Activated T-cell treated with anti-CD3 and anti-CD28 coated beads, Interleukin-2, amount 50 U/mL, for 48 hours (primary cell): ENCODE results near the gene PLAA.
A peak's percentile ranks its signal among the peaks of the same experiment; 100 is the strongest.
"Not testable (repeated sequence)": the region's sequence is repeated elsewhere in the genome, so short reads cannot be mapped to it uniquely, and the experiment has no call there.

Source experiments
- DNase-seq, 2 experiments: peaks; one replicate each; pipeline ENCODE4 v3.0.0-alpha.2; 2020

Gene PLAA

DNA sequence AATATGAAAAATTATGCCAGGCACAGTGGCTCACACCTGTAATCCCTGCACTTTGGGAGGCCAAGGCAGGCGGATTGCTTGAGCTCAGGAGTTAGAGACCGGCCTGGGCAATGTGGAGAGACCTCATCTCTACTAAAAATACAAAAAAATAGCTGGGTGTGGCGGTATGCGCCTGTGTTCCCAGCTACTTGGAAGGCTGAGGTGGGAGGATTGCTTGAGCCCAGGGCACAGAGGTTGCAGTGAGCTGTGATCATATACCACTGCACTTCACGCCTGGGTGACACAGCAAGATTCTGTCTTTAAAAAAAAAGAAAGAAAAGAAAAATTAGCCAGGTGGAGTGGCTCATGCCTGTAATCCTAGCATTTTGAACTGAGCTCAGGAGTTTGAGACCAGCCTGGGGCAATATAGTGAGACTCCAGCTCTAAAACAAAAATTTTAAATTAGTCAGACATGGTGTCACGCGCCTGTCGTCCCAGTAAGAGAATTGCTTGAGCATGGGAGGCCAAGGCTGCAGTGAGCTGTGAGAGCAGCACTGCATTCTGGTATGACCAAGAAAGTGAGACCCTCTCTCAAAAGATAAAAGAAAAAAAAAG, 18.0 kb downstream of the PLAA start:
- DNase-seq = no peak

DNA sequence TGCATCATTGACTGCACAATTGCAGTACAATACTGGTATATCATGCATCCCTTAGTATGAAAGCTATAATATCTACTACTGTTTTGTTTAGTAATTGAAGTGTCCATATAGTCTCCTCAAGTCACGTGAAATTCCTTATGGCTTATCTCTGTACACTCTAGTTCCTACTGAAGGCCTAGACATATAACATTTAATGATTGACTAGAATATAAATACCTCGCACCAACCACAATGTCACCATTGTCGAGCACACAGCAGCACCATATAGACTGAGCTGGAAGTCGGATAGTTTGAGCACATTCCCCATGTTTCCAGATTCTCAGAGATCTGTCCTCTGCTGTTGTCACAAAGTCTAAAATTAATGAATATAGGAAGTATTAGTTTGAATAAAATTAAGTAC, 21.4 kb downstream of the PLAA start:
- no peak for DNase-seq

DNA sequence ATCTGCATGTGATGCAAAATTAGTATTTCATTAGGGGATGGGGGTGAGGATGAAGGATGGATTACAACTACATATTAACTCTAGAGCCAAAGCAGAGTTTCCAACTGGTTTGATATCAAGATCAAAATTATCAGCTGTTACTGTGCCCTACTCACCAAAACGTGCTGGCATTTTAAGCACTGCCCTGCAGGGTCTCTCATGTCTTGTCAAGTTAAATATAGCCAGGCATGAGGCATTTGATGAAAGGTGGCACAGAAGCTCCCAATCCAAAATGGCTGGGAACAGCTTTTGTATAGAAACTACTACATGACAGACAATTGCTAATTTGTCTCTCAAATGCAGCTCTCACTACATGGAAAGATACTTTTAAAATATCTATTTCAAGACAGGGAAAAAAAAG, 27.3 kb downstream of the PLAA start:
- no peak for DNase-seq

GRCh38 chr9:26913138-26913668, 33.8 kb downstream of the PLAA start:
- DNase-seq = no peak

GRCh38 chr9:26904671-26905070, 42.4 kb downstream of the PLAA start:
- no peak for DNase-seq

GRCh38 chr9:26904070-26904469, 43.0 kb downstream of the PLAA start:
- no peak for DNase-seq

DNA sequence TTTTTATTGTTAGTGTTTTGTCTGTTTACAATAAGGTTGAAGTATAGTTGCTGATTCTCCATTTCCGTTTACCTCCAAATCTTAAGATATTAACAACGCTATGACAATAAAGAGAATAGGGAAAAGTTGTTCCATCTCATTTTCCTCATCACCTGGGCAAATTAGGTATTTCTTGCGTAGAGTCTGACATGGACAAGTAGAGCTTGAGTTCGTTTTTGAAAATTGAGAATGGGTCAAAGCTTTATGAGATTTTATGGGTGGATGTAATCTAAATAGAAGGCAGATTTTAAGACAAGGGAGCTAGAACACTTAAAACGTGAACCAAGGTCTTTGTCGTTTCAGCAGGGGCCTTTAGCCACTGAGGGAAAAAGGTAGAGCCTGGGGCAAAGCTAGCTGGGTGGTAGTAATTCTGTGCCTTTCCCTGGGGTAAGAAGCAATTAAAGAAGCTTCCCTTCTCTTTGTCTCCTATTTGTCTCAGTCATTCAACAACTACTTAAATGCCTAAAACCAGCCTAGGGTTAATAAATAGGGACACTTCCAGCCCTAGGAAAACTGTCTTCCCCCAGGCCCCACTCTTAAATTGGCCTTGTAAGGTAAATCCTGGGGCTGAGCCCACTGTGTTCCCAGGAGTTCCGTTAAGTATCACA, 53.9 kb downstream of the PLAA start:
- no peak for DNase-seq

- peak; percentile 94 for DNase-seq
Measured at GRCh38 chr9:26892251-26893029, 54.6 kb downstream of the PLAA start, which contains the start of gene CAAP1. CAAP1 (minus strand) TSS chr9:26892802; CDS start chr9:26892715, 87 bp downstream.

DNA sequence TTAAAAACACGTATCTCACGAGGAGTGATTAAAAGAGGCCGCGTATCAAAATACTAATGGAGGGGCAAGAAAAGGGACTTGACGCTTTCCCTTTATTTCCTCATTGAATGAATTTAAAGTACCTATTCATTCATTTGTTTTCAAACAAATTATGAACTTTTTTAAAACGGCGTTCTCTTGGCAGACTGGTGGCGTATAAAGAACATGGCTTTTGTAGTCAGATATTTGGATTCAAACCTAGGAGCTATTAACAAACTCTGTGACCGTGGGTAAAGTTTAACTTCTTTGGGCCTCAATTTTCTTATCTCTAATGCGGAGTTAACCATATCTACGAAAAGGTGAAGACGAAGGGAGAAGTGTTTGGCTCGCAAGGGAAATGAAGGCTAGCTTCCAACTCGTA, 55.3 kb downstream of the PLAA start:
- no peak for DNase-seq

- DNase-seq = no peak
Measured at GRCh38 chr9:26888271-26888670, 58.8 kb downstream of the PLAA start.

GRCh38 chr9:26882154-26882553, 64.9 kb downstream of the PLAA start:
- no peak for DNase-seq

DNA sequence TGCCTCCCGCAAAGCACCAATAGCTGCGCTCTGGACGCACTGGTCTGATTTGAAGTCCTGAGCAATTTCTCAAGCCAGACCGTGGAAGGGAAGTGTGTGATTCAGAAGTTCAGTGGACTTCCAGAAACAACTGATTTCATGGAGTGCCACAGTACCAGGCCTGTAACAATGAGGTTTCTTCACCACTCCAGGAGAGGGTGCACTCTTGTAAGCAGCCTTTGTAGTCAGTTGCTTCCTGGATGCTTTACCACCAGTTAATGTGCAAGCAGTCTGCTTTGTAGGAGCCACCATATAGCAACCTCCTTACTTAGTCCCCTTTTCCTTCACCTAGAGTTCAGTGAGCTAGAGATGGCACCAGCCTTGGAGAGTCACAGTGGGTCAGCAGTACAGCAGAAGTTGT, 66.8 kb downstream of the PLAA start:
- DNase-seq = no peak

- not testable (repeated sequence) for DNase-seq
Measured at GRCh38 chr9:26875155-26875554, 71.9 kb downstream of the PLAA start.

DNA sequence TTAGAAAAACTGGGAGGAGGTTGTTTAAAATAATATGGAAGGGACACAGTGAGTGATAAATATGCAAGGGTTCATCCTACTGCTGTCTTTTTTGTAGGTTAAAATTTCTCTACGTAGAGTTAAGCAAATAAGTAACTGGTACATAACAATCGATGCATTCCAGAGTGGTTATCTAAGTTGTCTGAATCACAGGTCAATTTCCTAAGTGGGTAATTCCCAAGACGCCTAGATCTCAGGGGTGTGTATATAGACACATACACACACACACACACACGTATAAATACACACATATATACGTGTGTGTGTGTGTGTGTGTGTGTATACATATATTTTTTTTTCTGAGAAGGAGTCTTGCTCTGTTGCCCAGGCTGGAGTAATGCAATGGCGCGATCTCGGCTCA, 76.8 kb downstream of the PLAA start:
- no peak for DNase-seq

GRCh38 chr9:26863074-26863473, 84.0 kb downstream of the PLAA start:
- DNase-seq = no peak

GRCh38 chr9:26856413-26857032, 90.5 kb downstream of the PLAA start:
- DNase-seq = peak in 1 of 2 experiments; percentile 21
